GM13976 (cell line): Measurements from ENCODE around the gene ESPNL.
"Not testable (repeated sequence)": the region's sequence is repeated elsewhere in the genome, so short reads cannot be mapped to it uniquely, and the experiment has no call there.

ENCODE experiments used
- DNase-seq: peaks from one replicate; pipeline ENCODE4 v3.0.0; 2012; ENCODE audit warnings: low spot score
- in situ Hi-C: fragments of 300-500 bp; cut with MboI; formaldehyde crosslinking; loops from one replicate; pipeline ENCODE4 v1.12.0; 2022; ENCODE audit warnings: low sequenced_read_pairs, mixed read lengths, inconsistent platforms; ENCODE audit not compliant: unreplicated experiment
- TF ChIP-seq, protein P1 (sequence below): IDR thresholded peaks from 2 replicates; pipeline ENCODE4 v1.5.1; 2012; ENCODE audit warnings: borderline replicate concordance, mild to moderate bottlenecking; ENCODE audit not compliant: insufficient read depth; ENCODE audit errors: extremely low read depth, missing control alignments, control extremely low read depth

Gene ESPNL, protein sequence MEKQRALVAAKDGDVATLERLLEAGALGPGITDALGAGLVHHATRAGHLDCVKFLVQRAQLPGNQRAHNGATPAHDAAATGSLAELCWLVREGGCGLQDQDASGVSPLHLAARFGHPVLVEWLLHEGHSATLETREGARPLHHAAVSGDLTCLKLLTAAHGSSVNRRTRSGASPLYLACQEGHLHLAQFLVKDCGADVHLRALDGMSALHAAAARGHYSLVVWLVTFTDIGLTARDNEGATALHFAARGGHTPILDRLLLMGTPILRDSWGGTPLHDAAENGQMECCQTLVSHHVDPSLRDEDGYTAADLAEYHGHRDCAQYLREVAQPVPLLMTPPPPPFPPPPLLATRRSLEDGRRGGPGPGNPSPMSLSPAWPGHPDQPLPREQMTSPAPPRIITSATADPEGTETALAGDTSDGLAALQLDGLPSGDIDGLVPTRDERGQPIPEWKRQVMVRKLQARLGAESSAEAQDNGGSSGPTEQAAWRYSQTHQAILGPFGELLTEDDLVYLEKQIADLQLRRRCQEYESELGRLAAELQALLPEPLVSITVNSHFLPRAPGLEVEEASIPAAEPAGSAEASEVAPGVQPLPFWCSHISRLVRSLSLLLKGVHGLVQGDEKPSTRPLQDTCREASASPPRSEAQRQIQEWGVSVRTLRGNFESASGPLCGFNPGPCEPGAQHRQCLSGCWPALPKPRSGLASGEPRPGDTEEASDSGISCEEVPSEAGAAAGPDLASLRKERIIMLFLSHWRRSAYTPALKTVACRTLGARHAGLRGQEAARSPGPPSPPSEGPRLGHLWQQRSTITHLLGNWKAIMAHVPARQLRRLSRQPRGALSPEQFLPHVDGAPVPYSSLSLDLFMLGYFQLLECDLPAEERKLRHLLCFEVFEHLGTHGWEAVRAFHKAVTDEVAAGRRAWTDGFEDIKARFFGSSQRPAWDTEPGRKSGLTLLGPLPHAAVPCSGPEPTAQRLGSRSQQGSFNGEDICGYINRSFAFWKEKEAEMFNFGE

DNA sequence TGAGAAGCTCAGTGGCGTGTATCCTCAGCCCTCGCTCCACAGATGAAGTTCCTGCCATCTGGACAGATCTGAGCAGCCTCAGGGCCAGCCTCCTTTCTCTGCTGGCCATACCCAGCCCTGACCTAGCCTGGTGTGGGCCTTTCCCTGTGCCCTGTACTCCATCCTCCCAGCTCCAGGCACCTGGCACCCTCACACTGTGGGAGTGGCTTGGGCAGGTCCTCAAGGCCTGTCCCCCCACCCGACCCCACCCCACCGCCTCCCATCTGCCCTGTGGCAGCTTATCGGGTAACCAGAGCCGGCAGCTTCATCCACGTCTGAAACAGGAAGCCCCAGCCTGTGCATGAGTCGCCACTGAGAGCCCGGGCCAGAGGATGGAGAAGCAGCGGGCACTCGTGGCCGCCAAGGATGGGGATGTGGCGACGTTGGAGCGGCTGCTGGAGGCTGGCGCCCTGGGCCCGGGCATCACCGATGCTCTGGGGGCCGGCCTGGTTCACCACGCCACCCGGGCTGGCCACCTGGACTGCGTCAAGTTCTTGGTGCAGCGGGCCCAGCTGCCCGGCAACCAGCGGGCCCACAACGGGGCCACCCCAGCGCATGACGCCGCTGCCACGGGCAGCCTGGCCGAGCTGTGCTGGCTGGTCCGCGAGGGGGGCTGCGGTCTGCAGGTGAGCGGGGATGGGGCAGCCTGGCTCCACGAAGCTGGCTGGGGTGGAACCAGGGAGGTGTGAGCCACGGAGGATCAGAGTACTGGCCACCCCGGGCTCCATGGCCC is at the start of gene ESPNL:
Gene ESPNL, plus strand, starts transcription at position 292 of the 772 bp plus-strand sequence. Its CDS starts 80 bp downstream, at position 372.
- in situ Hi-C loops, result no loop called here
- TF ChIP-seq, protein P1, sequence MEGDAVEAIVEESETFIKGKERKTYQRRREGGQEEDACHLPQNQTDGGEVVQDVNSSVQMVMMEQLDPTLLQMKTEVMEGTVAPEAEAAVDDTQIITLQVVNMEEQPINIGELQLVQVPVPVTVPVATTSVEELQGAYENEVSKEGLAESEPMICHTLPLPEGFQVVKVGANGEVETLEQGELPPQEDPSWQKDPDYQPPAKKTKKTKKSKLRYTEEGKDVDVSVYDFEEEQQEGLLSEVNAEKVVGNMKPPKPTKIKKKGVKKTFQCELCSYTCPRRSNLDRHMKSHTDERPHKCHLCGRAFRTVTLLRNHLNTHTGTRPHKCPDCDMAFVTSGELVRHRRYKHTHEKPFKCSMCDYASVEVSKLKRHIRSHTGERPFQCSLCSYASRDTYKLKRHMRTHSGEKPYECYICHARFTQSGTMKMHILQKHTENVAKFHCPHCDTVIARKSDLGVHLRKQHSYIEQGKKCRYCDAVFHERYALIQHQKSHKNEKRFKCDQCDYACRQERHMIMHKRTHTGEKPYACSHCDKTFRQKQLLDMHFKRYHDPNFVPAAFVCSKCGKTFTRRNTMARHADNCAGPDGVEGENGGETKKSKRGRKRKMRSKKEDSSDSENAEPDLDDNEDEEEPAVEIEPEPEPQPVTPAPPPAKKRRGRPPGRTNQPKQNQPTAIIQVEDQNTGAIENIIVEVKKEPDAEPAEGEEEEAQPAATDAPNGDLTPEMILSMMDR, result no peak
- no peak for DNase-seq

DNA sequence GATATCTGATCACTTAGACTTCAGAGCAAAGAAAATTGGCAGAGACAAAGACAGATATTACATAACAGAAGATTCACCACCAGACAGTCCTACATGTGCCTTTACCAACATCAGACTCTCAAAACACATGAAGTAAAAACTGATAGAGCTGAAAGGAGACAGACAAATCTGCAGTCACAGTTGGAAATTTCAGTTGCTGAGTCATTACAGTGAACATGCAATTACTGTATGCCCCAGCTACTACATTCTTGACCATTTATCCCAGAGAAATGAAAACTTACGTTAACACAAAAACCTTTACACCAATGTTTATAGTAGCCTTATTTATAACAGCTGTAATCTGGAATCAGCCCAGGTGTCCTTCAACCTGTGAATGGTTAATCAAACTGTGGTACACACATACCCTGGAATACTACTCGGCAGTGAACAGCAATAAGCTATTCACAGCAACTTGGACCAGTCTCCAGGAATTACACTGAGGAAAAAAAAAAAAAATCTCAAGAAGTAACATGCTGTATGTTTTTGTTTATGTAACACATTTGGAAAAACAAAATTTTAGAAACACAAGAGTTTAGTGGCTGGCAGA is 46.9 kb upstream of the ESPNL start:
- in situ Hi-C loops, result no loop called here
- TF ChIP-seq, protein P1, result no peak
- DNase-seq, result no peak

DNA sequence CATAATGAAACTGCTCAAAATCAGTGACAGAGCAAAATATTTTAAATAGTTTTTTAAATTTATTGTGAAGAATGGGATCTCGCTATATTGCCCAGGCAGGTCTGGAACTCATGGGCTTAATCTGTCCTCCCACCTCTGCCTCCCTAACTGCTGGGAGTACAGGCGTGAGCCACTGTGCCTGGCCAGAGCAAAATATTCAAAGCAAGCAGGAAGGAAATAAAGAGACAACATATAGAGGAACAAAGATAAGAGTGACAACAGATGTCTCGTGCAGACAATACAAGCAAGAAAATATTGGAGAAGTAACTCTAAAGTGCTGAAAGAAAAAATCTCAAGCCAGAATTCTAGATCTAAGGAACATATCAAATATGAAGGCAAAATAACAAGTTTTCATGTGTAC is 44.3 kb upstream of the ESPNL start:
- TF ChIP-seq, protein P1, result no peak
- in situ Hi-C loops, result no loop called here
- DNase-seq, result no peak

DNA sequence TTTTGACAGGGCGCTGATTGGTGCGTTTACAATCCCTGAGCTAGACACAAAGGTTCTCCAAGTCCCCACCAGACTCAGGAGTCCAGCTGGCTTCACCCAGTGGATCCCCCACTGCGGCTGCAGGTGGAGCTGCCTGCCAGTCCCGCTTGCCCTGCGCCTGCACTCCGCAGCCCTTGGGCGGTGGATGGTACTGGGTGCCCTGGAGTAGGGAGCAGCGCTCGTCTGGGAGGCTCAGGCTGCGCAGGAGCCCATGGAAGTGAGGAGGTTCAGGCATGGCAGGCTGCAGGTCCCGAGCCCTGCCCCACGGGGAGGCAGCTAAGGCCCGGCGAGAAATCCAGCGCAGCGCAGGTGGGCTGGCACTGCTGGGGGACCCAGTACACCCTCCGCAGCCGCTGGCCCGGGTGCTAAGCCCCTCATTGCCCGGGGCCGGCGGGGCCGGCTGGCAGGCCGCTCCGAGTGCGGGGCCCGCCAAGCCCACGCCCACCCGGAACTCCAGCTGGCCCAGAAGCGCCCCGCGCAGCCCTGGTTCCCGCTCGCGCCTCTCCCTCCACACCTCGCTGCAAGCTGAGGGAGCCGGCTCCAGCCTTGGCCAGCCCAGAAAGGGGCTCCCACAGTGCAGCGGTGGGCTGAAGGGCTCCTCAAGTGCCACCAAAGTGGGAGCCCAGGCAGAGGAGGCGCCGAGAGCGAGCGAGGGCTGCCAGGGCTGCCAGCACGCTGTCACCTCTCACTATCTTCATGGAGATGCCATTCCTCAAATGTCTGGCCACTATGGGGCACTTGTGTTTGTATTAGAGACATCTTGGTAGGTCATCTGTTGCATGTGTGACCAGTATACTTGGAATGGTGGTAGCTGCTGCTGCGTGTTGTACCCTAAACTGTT is 42.2 kb upstream of the ESPNL start:
- DNase-seq, in situ Hi-C loops: not testable (repeated sequence)

DNA sequence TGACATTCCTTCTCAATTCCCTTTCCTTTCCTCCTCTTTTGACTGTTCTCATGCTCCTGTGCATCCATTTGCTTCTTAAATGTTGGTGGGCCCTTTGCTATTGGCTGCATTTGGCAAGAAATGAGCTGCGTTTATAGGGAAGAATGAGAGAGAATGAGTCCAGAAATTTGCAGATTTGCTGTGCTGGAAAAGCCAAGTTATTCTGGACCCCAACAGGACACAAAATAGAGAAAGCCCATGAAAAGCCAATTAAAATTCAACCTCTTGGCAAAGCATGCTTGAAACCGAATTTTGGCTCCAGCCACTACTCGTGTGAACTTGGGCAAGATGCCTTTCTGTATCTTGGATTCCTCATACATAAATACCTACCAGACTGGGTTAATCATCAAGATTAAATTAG is 40.6 kb upstream of the ESPNL start:
- DNase-seq, result no peak
- TF ChIP-seq, protein P1, result no peak
- in situ Hi-C loops, result no loop called here

DNA sequence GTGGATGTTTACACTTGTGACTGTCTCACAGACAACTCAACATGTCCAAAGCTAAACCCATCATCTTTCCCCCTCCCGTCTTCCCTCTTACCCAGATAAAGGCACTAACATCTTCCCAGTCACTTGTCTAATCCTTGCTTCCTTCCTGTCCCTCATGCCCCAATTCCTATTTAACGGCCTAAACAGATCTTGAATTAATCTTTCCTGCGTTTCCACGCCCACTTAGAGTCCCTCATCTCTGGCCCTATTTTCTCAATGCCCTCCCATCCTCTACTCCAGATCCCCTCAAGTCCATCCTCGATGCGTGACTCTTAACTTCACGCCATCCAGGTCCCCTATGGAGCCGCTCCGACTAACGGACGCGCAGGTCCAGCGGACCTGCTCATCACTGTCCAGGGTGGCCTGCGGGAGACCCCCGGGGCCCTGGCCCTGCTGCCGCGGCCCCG is 40.0 kb upstream of the ESPNL start:
- no peak for DNase-seq
- in situ Hi-C loops, result no loop called here
- TF ChIP-seq, protein P1, result no peak
